Muscle layer of colon (tissue), 2 donors: ENCODE measurements around the gene APLP2.

Source experiments
- H3K27ac ChIP-seq: one replicate; pipeline ENCODE4 v1.7.0; 2013; ENCODE audit warnings: low read depth, mild to moderate bottlenecking, low read length, moderate library complexity
- H3K27me3 ChIP-seq, 2 donors: one replicate each; pipeline ENCODE4 v1.7.0; 2013; ENCODE audit warnings: low read length in 2 of 2, mild to moderate bottlenecking in 2 of 2; ENCODE audit not compliant: insufficient read depth in 2 of 2, control insufficient read depth in 1 of 2
- H3K36me3 ChIP-seq: one replicate; pipeline ENCODE4 v1.7.0; 2013; ENCODE audit warnings: mild to moderate bottlenecking, low read length; ENCODE audit not compliant: insufficient read depth
- H3K4me1 ChIP-seq: one replicate; pipeline ENCODE4 v1.7.0; 2013; ENCODE audit warnings: mild to moderate bottlenecking, low read length; ENCODE audit not compliant: insufficient read depth
- H3K4me3 ChIP-seq, 2 donors: one replicate each; pipeline ENCODE4 v1.7.0; 2013; ENCODE audit warnings: low read length in 2 of 2, low read depth in 1 of 2, mild to moderate bottlenecking in 1 of 2, moderate library complexity in 1 of 2
- H3K9ac ChIP-seq: one replicate; pipeline ENCODE4 v1.7.0; 2013; ENCODE audit warnings: low read length
- H3K9me3 ChIP-seq: one replicate; pipeline ENCODE4 v1.7.0; 2013; ENCODE audit warnings: mild to moderate bottlenecking, low read length
- donor health status: abdominal sarcoma.
- donor health status: Adenocarcinoma of cecum.

Gene APLP2

GRCh38 chr11:130092661-130093060, 23.0 kb downstream of the APLP2 start:
- Histone ChIP-seq H3K36me3 (no peaks in the 10 kb centered on the region), H3K9me3 (no peaks in the 10 kb centered on the region), H3K9ac (no peak overlapping the region), H3K27ac (no peak overlapping the region), H3K27me3 (no peaks in the 10 kb centered on the region), H3K4me1 (peaks cover 21% of the 10 kb centered on the region), H3K4me3 (no peak overlapping the region)

GRCh38 chr11:130094614-130095013, 24.9 kb downstream of the APLP2 start:
- Histone ChIP-seq H3K27me3 (no peaks in the 10 kb centered on the region), H3K9me3 (no peaks in the 10 kb centered on the region), H3K4me1 (peaks cover 15% of the 10 kb centered on the region), H3K36me3 (no peaks in the 10 kb centered on the region), H3K9ac (no peak overlapping the region), H3K27ac (no peak overlapping the region), H3K4me3 (no peak overlapping the region)

DNA sequence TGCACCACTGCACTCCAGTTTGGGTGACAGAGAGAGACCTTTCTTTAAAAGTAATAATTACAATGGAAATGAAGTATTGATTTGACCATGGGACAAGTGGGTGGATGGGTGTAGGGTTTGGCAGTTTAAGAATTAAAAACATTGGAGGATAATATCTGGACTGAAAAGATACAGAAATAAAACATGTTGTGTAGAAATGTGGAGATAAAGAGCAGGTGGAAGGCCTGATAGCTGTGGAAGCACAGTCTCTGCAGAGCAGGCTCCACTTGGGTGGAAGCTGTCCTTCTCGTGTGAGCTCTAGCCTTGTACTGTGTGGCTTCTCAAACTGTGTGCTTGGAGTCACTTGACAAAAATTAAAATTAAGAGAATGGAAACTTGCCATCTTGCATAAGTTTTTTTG, 25.6 kb downstream of the APLP2 start:
- Histone ChIP-seq H3K9me3 (no peaks in the 10 kb centered on the region), H3K4me1 (peaks cover 19% of the 10 kb centered on the region), H3K36me3 (no peaks in the 10 kb centered on the region), H3K9ac (no peak overlapping the region), H3K27me3 (no peaks in the 10 kb centered on the region), H3K4me3 (no peak overlapping the region), H3K27ac (no peak overlapping the region)

- Histone ChIP-seq H3K36me3 (no peaks in the 10 kb centered on the region), H3K27me3 (no peaks in the 10 kb centered on the region), H3K27ac (no peak overlapping the region), H3K4me1 (peaks cover 26% of the 10 kb centered on the region), H3K4me3 (no peak overlapping the region), H3K9ac (no peak overlapping the region), H3K9me3 (no peaks in the 10 kb centered on the region)
Measured at GRCh38 chr11:130096042-130096441, 26.3 kb downstream of the APLP2 start.

DNA sequence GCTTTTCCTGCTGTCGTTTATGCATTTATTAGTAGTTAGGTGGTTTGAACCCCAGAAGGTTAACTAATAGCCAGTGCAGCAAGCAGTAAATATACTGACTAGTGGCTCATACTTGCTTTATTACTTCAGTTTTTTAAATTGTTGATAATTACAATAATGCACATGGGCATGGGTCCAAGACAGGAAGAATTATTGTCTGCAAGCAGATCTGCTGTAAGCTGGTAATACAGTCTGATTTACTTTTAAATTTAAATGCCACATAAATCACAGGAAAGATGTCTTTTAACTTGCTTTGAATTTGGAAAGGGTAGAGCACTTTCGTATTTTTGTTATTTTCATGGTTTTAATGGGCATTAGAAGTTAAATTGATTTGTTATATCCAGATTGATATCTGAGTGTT, 27.1 kb downstream of the APLP2 start:
- no peaks in the 10 kb centered on the region for H3K9me3 ChIP-seq
- H3K4me1 ChIP-seq: peaks cover 32% of the 10 kb centered on the region
- H3K4me3 ChIP-seq: no peak overlapping the region
- no peaks in the 10 kb centered on the region for H3K36me3 ChIP-seq
- H3K27ac ChIP-seq: no peak overlapping the region
- H3K9ac ChIP-seq: no peak overlapping the region
- H3K27me3 ChIP-seq: no peaks in the 10 kb centered on the region

DNA sequence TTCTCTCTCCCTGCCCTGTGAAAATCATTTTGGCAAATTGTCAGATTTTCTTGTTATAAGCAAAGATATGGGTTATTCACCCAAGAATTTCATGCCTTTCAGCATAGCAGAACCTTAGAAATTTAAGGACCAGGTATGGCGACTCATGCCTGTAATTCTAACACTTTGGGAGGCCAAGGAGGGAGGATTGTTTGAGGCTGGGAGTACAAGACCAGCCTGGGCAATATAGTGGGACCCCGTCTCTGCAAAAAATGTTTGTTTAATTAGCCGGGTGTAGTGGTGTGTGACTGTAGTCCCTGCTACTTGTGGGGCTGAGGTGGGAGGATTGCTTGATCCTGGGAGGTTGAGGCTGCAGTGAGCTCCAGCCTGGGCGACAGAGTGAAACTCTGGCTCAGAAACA, 27.6 kb downstream of the APLP2 start:
- H3K27me3 ChIP-seq: no peaks in the 10 kb centered on the region
- no peak overlapping the region for H3K27ac ChIP-seq
- peaks cover 36% of the 10 kb centered on the region for H3K4me1 ChIP-seq
- H3K9me3 ChIP-seq: no peaks in the 10 kb centered on the region
- no peaks in the 10 kb centered on the region for H3K36me3 ChIP-seq
- no peak overlapping the region for H3K4me3 ChIP-seq
- no peak overlapping the region for H3K9ac ChIP-seq

DNA sequence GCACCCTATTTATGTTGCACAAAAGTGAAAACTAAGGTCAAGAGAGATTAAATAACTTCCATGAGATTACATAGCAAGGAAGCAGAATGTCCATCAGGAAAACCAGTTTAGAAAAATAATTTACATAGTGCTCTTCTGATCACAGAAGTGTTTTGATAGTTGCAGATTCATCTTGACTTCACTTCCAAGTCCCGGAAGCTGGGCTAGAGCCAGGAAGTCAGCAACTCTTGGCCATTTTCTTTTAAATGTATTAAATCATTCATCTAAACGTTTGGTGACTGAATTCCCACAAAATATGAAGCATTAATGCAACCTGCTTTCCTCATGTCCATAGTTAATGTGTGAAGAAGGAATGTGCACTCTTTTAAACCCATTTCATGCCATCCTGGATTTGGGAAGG, 29.7 kb downstream of the APLP2 start:
- no peak overlapping the region for H3K9ac ChIP-seq
- H3K4me1 ChIP-seq: peaks cover 53% of the 10 kb centered on the region

DNA sequence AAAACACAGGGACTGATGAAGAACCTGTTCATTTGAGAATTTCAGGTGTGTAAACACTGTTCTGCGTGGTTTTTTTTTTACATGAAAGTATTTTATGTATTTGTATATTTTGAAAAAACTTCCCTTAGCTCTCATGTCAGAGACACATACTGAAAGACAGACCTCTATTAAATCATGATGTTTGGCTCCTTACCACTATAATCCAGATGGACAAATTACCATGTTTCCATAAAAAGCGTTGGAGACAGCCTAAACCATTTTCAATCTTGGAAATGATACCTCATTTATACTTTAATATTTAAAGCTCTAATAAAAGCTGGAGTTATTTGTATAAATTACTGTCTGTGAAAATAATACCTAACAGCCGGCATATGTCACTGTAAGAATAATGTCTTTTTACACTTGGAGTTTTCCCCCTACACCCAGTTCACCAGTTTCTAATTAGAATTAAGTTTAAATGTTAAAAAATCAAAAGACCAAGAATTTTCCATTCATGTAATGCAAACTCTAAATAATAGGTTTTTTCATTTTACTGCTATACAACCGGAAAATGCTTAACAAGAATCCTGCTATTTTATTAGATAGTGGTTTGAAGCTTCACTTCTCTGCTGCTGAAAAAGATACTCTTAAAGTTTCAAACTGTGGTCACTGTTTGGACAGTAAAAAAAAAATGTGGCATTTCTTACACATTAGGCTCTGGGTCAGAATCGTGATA, 30.8 kb downstream of the APLP2 start:
- Histone ChIP-seq H3K9me3 (no peaks in the 10 kb centered on the region), H3K4me3 (no peak overlapping the region), H3K27ac (no peak overlapping the region), H3K36me3 (no peaks in the 10 kb centered on the region), H3K27me3 (no peaks in the 10 kb centered on the region), H3K4me1 (peaks cover 53% of the 10 kb centered on the region), H3K9ac (no peak overlapping the region)

More for the DNA sequence above, 29.7 kb downstream of the APLP2 start:
- no peak overlapping the region for H3K27ac ChIP-seq
- no peak overlapping the region for H3K4me3 ChIP-seq
- no peaks in the 10 kb centered on the region for H3K36me3 ChIP-seq
- no peaks in the 10 kb centered on the region for H3K9me3 ChIP-seq
- no peaks in the 10 kb centered on the region for H3K27me3 ChIP-seq

DNA sequence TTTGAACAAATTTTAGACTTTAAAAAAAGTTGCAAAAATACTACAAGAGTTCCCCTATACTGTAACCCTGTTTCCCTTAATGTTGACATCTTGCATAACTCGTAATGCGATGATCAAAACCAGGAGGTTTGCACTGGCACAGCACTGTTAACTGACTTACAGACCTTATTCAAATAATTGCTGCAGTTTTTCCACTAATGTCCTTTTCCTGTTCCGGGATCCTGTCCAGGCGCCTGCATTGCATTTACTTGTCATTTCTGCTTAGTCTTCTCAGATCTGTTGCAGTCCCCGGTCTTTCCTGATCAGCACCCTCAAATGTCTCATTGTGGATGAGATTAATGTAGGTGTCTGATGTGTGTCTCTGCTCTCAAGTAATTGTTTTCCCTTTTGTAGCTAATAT, 32.0 kb downstream of the APLP2 start:
- Histone ChIP-seq H3K4me1 (peaks cover 46% of the 10 kb centered on the region), H3K9me3 (no peaks in the 10 kb centered on the region), H3K4me3 (no peak overlapping the region), H3K9ac (no peak overlapping the region), H3K27me3 (no peaks in the 10 kb centered on the region), H3K27ac (no peak overlapping the region), H3K36me3 (peaks cover 4% of the 10 kb centered on the region)

GRCh38 chr11:130102301-130103249, 32.9 kb downstream of the APLP2 start:
- Histone ChIP-seq H3K27me3 (no peaks in the 10 kb centered on the region), H3K4me1 (peaks cover 44% of the 10 kb centered on the region), H3K9me3 (no peaks in the 10 kb centered on the region), H3K36me3 (peaks cover 4% of the 10 kb centered on the region), H3K27ac (no peak overlapping the region), H3K4me3 (no peak overlapping the region), H3K9ac (no peak overlapping the region)

DNA sequence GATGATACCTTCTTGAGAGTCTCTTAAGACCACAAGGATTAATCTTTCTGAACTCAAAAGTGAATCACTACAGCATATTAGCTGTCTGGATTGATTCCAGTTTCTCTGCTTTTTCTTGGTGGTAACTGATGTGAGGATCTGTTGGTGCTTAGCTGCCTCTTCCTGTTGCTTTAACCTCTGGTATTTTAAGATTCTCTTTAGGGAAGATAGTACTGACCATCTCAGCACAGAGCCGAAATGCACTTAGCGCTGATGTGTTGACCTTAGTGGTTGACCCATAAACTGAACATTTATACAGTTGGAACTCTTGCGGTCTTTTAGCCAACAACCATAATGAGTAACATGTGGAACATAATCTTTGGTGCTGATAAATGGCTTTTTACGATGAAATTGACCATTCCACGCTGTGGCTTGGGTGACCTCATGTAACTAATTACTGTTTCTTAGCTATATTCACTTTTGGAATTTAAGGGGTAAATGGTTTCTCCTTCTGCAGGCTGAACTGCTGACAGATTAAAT, 33.7 kb downstream of the APLP2 start:
- Histone ChIP-seq H3K4me1 (peaks cover 44% of the 10 kb centered on the region), H3K36me3 (peaks cover 4% of the 10 kb centered on the region), H3K9ac (no peak overlapping the region), H3K9me3 (no peaks in the 10 kb centered on the region), H3K27me3 (no peaks in the 10 kb centered on the region), H3K4me3 (no peak overlapping the region), H3K27ac (no peak overlapping the region)
